Measurements from ENCODE around the gene MYL10.

DNA sequence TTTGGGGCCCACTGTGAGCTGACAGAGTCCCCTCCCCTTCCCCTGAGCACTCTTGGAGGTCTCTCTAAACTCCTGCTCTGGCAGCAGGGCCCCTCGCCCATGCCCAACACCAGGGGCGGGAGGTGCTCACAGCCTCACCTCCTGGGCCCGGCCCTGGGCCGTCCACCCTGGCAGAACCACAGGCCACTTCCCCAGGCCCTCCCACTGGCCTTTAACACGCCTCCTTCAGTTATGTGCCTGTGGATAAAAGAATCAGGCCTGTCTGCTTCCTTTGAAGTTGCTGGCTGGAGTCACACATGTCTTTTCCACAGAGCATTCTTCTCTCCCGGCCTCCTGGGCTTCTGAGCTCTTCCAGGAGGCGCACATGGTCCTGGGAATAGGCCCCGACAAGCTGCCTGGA lies 10.2 kb downstream of the MYL10 start:
- TF ChIP-seq ZNF549 (CRISPR knock-in tag; IDR thresholded peaks at IDR 0.05) (no peak), TAF1 (CRISPR knock-in tag; IDR thresholded peaks at IDR 0.05) (no peak), E2F5 (CRISPR knock-in tag; conservative IDR thresholded peaks at IDR 0.05) (no peak), POLR2A (IDR thresholded peaks at IDR 0.05; ENCODE audit: insufficient read depth in 1 of 2, low read depth in 2 of 2, low read length in 2 of 2) (no peak), CTCF (CRISPR knock-in tag; IDR thresholded peaks at IDR 0.05) (no peak), PHF21A (CRISPR knock-in tag; IDR thresholded peaks at IDR 0.05) (no peak), RAD51 (IDR thresholded peaks at IDR 0.05; ENCODE audit: borderline replicate concordance) (no peak), NR2C2 (CRISPR knock-in tag; IDR thresholded peaks at IDR 0.05; ENCODE audit: borderline replicate concordance) (no peak), NFE2 (CRISPR knock-in tag; IDR thresholded peaks at IDR 0.05) (no peak)
- TF ChIP-seq, protein P1, sequence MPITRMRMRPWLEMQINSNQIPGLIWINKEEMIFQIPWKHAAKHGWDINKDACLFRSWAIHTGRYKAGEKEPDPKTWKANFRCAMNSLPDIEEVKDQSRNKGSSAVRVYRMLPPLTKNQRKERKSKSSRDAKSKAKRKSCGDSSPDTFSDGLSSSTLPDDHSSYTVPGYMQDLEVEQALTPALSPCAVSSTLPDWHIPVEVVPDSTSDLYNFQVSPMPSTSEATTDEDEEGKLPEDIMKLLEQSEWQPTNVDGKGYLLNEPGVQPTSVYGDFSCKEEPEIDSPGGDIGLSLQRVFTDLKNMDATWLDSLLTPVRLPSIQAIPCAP (CRISPR knock-in tag; IDR thresholded peaks at IDR 0.05; ENCODE audit: low read depth) = no peak
- TF ChIP-seq, protein P2, sequence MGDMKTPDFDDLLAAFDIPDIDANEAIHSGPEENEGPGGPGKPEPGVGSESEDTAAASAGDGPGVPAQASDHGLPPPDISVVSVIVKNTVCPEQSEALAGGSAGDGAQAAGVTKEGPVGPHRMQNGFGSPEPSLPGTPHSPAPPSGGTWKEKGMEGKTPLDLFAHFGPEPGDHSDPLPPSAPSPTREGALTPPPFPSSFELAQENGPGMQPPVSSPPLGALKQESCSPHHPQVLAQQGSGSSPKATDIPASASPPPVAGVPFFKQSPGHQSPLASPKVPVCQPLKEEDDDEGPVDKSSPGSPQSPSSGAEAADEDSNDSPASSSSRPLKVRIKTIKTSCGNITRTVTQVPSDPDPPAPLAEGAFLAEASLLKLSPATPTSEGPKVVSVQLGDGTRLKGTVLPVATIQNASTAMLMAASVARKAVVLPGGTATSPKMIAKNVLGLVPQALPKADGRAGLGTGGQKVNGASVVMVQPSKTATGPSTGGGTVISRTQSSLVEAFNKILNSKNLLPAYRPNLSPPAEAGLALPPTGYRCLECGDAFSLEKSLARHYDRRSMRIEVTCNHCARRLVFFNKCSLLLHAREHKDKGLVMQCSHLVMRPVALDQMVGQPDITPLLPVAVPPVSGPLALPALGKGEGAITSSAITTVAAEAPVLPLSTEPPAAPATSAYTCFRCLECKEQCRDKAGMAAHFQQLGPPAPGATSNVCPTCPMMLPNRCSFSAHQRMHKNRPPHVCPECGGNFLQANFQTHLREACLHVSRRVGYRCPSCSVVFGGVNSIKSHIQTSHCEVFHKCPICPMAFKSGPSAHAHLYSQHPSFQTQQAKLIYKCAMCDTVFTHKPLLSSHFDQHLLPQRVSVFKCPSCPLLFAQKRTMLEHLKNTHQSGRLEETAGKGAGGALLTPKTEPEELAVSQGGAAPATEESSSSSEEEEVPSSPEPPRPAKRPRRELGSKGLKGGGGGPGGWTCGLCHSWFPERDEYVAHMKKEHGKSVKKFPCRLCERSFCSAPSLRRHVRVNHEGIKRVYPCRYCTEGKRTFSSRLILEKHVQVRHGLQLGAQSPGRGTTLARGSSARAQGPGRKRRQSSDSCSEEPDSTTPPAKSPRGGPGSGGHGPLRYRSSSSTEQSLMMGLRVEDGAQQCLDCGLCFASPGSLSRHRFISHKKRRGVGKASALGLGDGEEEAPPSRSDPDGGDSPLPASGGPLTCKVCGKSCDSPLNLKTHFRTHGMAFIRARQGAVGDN (CRISPR knock-in tag; IDR thresholded peaks at IDR 0.05) = no peak

All from HepG2 (cell line).